Naive thymus-derived CD8-positive, alpha-beta T cell (primary cell): ENCODE results near the gene FOXN3. TPM values are rescaled to one million over a fixed set of nuclear protein-coding genes. Genes with fewer than 3 reads are reported as not detected.

ENCODE experiments used
- ATAC-seq, 2 donors: fragments of 150-1000 bp; cut with Tn5 transposase in 1 of 2; sonication (Bioruptor Pico), chemical (Tn5 transposase) in 1 of 2; 1 replicate in 1 of 2; 2 replicates in 1 of 2; pipeline ENCODE4 v1.10.0; 2021; ENCODE audit warnings: mild to moderate bottlenecking in 2 of 2, moderate library complexity in 2 of 2
- POLR2A ChIA-PET: fragments of 350-600 bp; sonication (Branson Sonifier 250); formaldehyde crosslinking; loops from one replicate; lab custom pipeline; 2021; ENCODE audit warnings: antibody characterized with exemption; lab: Charles Lee
- DNase-seq, 10 donors: peaks; one replicate each; pipeline versions ENCODE4 v3.0.0 to v3.0.0-alpha.2; 2020 to 2022
- H3K27ac Mint-ChIP-seq, 10 donors: one replicate each; pipeline ENCODE4 v1.8.0; 2020 to 2022; ENCODE audit warnings: mild to moderate bottlenecking in 10 of 10, mixed read lengths in 10 of 10, moderate library complexity in 4 of 10, inconsistent platforms in 1 of 10
- H3K27me3 Mint-ChIP-seq, 5 donors: one replicate each; pipeline ENCODE4 v1.8.0; 2021 to 2022; ENCODE audit warnings: mixed read lengths in 5 of 5
- H3K36me3 Mint-ChIP-seq, 3 donors: one replicate each; pipeline ENCODE4 v1.8.0; 2020 to 2022; ENCODE audit warnings: mixed read lengths in 3 of 3, mild to moderate bottlenecking in 2 of 3, inconsistent platforms in 1 of 3
- H3K4me1 Mint-ChIP-seq, 4 donors: one replicate each; pipeline ENCODE4 v1.8.0; 2021 to 2022; ENCODE audit warnings: mixed read lengths in 4 of 4
- H3K4me3 Mint-ChIP-seq, 10 donors: one replicate each; pipeline ENCODE4 v1.8.0; 2020 to 2022; ENCODE audit warnings: mild to moderate bottlenecking in 10 of 10, mixed read lengths in 10 of 10, moderate library complexity in 6 of 10, inconsistent platforms in 1 of 10
- H3K9me3 Mint-ChIP-seq, 9 donors: one replicate each; pipeline ENCODE4 v1.8.0; 2020 to 2022; ENCODE audit warnings: mixed read lengths in 9 of 9, mild to moderate bottlenecking in 3 of 9, inconsistent platforms in 1 of 9, moderate library complexity in 1 of 9
- polyA plus RNA-seq, 3 donors: library from polyadenylated mRNA; unstranded; fragments of 300-500 nt; fragmentation: Illumina TruSeq; gene quantifications; one replicate each; pipeline ENCODE4 v1.2.3, GENCODE V29; 2021
- total RNA-seq, 8 experiments: library from RNA in 2 of 8; stranded (reverse) in 2 of 8; gene quantifications; one replicate each; pipeline ENCODE4 v1.2.3 and lab custom pipeline; 2021 to 2026

The FOXN3 gene
- total and polyA plus RNA-seq, 5 experiments from 2014 or later = 107 to 148 (median 125) TPM

- POLR2A ChIA-PET = interaction anchor here (0.7 kb wide), 1 partner anchor 75 kb away, joined by 3 read pairs; no protein-coding TSS in a partner anchor
- H3K4me1 Mint-ChIP-seq = peaks cover 39 to 90% (median 69%) of the 10 kb centered on the region in 4 donors
- no peaks in the 10 kb centered on the region for H3K27me3 Mint-ChIP-seq
- H3K27ac Mint-ChIP-seq = peak overlapping the region; percentile 68 to 95 (median 84)
- peaks cover 0 to 5% (median 2%) of the 10 kb centered on the region in 3 donors for H3K36me3 Mint-ChIP-seq
- no peak for DNase-seq
- peaks cover 0 to 3% (median 0%) of the 10 kb centered on the region in 9 donors for H3K9me3 Mint-ChIP-seq
- peak overlapping the region in 5 of 10 donors; percentile 31 to 54 (median 48) for H3K4me3 Mint-ChIP-seq
- ATAC-seq = no peak
These were observed 49.9 kb downstream of the FOXN3 start for GRCh38 chr14:89366864-89367778.

GRCh38 chr14:89365061-89365801 lies 51.8 kb downstream of the FOXN3 start:
- H3K36me3 Mint-ChIP-seq = no peaks in the 10 kb centered on the region
- POLR2A ChIA-PET = interaction anchor here (0.6 to 1.6 kb wide), 4 partner anchors 15 to 51 kb away, joined by 3 to 4 read pairs (median 4); no protein-coding TSS in a partner anchor
- no peaks in the 10 kb centered on the region for H3K27me3 Mint-ChIP-seq
- H3K4me3 Mint-ChIP-seq = peak overlapping the region; percentile 71 to 89 (median 81)
- peak; percentile 94 for ATAC-seq
- peak overlapping the region; percentile 76 to 95 (median 92) for H3K27ac Mint-ChIP-seq
- peak; percentile 23 to 77 (median 60) for DNase-seq
- H3K9me3 Mint-ChIP-seq = peaks cover 0 to 5% (median 0%) of the 10 kb centered on the region in 9 donors
- peaks cover 30 to 72% (median 57%) of the 10 kb centered on the region in 4 donors for H3K4me1 Mint-ChIP-seq

DNA sequence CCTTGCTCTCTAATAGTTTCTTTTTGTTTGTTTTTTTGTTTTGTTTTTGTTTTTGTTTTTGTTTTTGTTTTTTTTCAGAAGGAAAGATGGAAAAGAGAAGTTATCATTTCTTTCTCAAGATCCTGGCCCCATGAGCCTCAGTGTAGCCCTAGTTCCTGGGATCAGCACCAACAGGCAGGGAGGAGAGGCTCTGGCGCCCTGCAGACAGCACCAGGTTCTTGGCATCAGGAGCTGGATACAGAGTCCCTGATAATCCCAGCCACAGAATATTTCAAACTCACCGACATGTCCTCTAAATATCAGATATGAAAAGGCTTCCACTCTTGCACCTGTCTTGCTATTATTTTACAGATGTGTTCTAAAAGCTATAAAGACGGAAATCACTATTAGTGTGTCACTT lies 52.7 kb downstream of the FOXN3 start:
- ATAC-seq = no peak
- Mint-ChIP-seq H3K4me1 (peaks cover 31 to 70% (median 61%) of the 10 kb centered on the region in 4 donors), H3K27me3 (no peaks in the 10 kb centered on the region), H3K27ac (peak overlapping the region; percentile 76 to 95 (median 92)), H3K36me3 (no peaks in the 10 kb centered on the region), H3K9me3 (peaks cover 0 to 7% (median 0%) of the 10 kb centered on the region in 9 donors), H3K4me3 (peak overlapping the region; percentile 71 to 89 (median 81))
- POLR2A ChIA-PET = interaction anchor here (0.8 to 1.2 kb wide), 3 partner anchors 12 to 52 kb away, joined by 3 to 4 read pairs (median 3); no protein-coding TSS in a partner anchor
- no peak for DNase-seq

GRCh38 chr14:89360277-89360676 lies 56.8 kb downstream of the FOXN3 start:
- H3K4me1 Mint-ChIP-seq = peaks cover 34 to 68% (median 62%) of the 10 kb centered on the region in 4 donors
- no peaks in the 10 kb centered on the region for H3K27me3 Mint-ChIP-seq
- no peak for DNase-seq
- no peak for ATAC-seq
- peak overlapping the region in 7 of 10 donors; percentile 53 to 86 (median 77) for H3K27ac Mint-ChIP-seq
- H3K9me3 Mint-ChIP-seq = peaks cover 0 to 7% (median 0%) of the 10 kb centered on the region in 9 donors
- H3K36me3 Mint-ChIP-seq = peaks cover 0 to 5% (median 0%) of the 10 kb centered on the region in 3 donors
- POLR2A ChIA-PET = no interaction called here
- peak overlapping the region in 2 of 10 donors; percentile 26 for H3K4me3 Mint-ChIP-seq

DNA sequence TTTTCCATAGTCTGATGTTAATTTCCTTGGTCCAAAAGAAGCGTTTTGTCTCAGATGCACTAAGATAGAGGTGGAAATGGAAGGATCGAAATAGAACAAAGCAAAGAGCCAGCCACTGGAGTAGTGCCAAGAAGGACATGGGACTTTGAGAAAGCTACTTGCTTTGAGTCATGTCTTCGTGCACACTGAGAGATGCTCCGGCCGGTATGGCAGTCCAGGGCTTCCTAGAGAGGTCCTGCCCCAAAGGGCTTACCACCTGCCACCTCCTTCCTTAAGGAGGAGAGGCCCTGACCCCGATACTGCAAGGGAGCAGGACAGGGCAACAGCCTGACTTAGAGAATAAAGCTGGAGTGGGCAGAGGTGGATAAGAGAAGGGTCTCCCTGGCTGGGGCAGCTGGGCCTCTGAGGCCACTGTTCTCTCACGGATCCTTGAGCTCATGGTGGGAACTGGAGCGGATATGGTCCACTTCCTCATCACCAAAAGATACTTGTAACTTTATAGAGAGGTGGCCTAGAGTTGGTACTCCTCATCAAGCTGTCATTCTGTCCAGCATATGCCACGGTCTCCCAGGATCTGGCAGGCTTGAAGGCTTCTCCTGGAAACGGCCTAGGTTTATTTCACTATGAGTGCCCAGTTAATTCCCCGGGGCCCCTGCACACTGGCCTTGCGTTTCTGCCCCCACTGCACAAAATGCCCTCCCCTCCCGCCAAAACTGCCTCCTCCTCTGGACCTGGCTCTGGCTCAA lies 57.4 kb downstream of the FOXN3 start:
- Mint-ChIP-seq H3K9me3 (peaks cover 0 to 7% (median 0%) of the 10 kb centered on the region in 9 donors), H3K4me3 (peak overlapping the region in 2 of 10 donors; percentile 26 to 54), H3K27ac (peak overlapping the region; percentile 53 to 87 (median 79)), H3K4me1 (peaks cover 30 to 62% (median 56%) of the 10 kb centered on the region in 4 donors), H3K27me3 (no peaks in the 10 kb centered on the region), H3K36me3 (peaks cover 0 to 5% (median 0%) of the 10 kb centered on the region in 3 donors)
- ATAC-seq = no peak
- no peak for DNase-seq
- POLR2A ChIA-PET = interaction anchor here (0.6 to 0.9 kb wide), 2 partner anchors 9 to 88 kb away, joined by 3 to 5 read pairs; no protein-coding TSS in a partner anchor

DNA sequence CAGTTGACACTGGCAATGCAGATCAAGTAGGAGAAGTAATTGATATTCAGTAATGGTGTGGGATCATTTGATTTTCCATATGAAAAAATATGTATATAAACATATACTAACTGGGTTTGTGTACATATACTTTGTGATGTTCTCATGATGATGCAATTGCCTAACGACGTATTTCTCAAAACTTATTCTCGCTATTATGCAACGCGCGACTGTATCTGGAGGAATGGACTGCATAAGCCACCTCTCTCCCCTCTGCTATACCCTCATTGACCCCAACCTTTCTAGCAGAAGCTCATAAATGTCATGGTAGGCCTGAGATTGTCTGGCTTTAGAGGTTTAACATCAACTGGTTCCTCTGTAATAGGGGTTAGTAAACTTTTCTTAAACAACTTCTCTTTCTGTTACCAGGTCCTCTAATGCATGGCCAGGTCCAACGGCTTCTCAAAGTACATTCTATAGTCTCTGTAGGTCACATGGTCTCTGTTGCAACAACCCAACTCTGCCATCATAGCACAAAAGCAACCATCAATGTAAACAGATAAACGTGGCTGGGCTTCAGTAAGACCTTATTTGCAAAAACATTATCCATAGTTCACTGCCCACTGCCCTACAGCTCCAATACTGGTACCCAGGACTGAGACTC lies 59.3 kb downstream of the FOXN3 start:
- ATAC-seq = no peak
- no peak overlapping the region for H3K4me3 Mint-ChIP-seq
- POLR2A ChIA-PET = no interaction called here

GRCh38 chr14:89356927-89357326 lies 60.1 kb downstream of the FOXN3 start:
- ATAC-seq = no peak
- Mint-ChIP-seq H3K9me3 (peaks cover 0 to 4% (median 0%) of the 10 kb centered on the region in 9 donors), H3K27me3 (no peaks in the 10 kb centered on the region), H3K36me3 (peaks cover 0 to 5% (median 0%) of the 10 kb centered on the region in 3 donors), H3K27ac (peak overlapping the region; percentile 1 to 84 (median 47)), H3K4me3 (peak overlapping the region in 1 of 10 donors; percentile 1), H3K4me1 (peaks cover 23 to 64% (median 60%) of the 10 kb centered on the region in 4 donors)
- DNase-seq = no peak
- POLR2A ChIA-PET = no interaction called here

More for the DNA sequence above, 59.3 kb downstream of the FOXN3 start:
- no peak for DNase-seq
- H3K27ac Mint-ChIP-seq = peak overlapping the region in 8 of 10 donors; percentile 4 to 83 (median 46)
- H3K4me1 Mint-ChIP-seq = peaks cover 24 to 57% (median 53%) of the 10 kb centered on the region in 4 donors
- peaks cover 0 to 5% (median 0%) of the 10 kb centered on the region in 3 donors for H3K36me3 Mint-ChIP-seq
- H3K9me3 Mint-ChIP-seq = peaks cover 0 to 4% (median 0%) of the 10 kb centered on the region in 9 donors
- H3K27me3 Mint-ChIP-seq = no peaks in the 10 kb centered on the region

DNA sequence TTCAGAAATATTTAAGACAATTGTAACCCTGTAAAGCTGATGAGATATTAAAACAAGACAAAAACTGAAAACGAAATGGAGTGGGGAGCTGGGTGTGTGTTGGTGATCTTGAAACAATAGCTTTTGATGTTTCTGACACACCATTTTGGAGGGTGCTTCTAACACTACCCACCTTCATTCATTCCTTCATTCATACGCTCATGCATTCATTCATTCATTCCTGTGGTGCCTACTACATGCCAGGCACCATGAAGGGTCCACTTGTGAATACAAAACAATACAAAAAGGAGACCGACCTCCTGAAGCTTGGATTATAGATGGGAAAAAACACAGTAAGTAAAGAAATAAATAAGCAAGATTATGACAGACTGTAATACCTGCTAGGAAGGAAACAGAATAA lies 60.5 kb downstream of the FOXN3 start:
- ATAC-seq (no peak), DNase-seq (no peak)
- H3K9me3 Mint-ChIP-seq = peaks cover 0 to 4% (median 0%) of the 10 kb centered on the region in 9 donors
- H3K27me3 Mint-ChIP-seq = no peaks in the 10 kb centered on the region
- H3K27ac Mint-ChIP-seq = peak overlapping the region in 8 of 10 donors; percentile 1 to 84 (median 34)
- POLR2A ChIA-PET = no interaction called here
- peaks cover 0 to 5% (median 0%) of the 10 kb centered on the region in 3 donors for H3K36me3 Mint-ChIP-seq
- peaks cover 23 to 69% (median 65%) of the 10 kb centered on the region in 4 donors for H3K4me1 Mint-ChIP-seq
- peak overlapping the region in 1 of 10 donors; percentile 1 for H3K4me3 Mint-ChIP-seq

DNA sequence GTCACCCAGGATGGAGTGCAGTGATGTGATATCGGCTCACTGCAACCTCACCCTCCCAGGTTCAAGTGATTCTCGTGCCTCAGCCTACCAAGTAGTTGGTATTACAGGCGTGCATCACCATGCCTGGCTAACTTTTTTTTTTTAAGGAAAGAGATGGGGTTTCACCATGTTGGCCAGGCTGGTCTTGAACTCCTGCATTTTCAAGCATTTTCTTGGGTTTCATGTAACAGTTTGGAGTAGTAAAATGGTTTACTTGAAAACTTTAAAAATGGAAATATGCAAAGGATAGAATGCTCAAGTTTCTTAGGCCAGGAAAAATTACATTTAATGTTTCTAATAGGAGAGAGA lies 63.3 kb downstream of the FOXN3 start:
- Mint-ChIP-seq H3K27me3 (no peaks in the 10 kb centered on the region), H3K4me1 (peaks cover 33 to 82% (median 77%) of the 10 kb centered on the region in 4 donors), H3K27ac (peak overlapping the region; percentile 15 to 93 (median 66)), H3K36me3 (peaks cover 4 to 23% (median 15%) of the 10 kb centered on the region in 3 donors), H3K4me3 (no peak overlapping the region), H3K9me3 (no peaks in the 10 kb centered on the region)
- POLR2A ChIA-PET = interaction anchor here (0.6 kb wide), 1 partner anchor 611 kb away, joined by 3 read pairs; no protein-coding TSS in a partner anchor
- ATAC-seq (no peak), DNase-seq (no peak)

GRCh38 chr14:89352976-89353765 lies 63.9 kb downstream of the FOXN3 start:
- Mint-ChIP-seq H3K9me3 (no peaks in the 10 kb centered on the region), H3K27me3 (no peaks in the 10 kb centered on the region), H3K36me3 (peaks cover 4 to 27% (median 21%) of the 10 kb centered on the region in 3 donors), H3K4me1 (peaks cover 33 to 80% (median 76%) of the 10 kb centered on the region in 4 donors), H3K4me3 (peak overlapping the region in 4 of 10 donors; percentile 11 to 84 (median 24)), H3K27ac (peak overlapping the region; percentile 37 to 95 (median 88))
- DNase-seq (no peak), ATAC-seq (no peak)
- POLR2A ChIA-PET = interaction anchor here (0.6 to 0.8 kb wide), 2 partner anchors 11 to 610 kb away, joined by 3 read pairs; no protein-coding TSS in a partner anchor
